Activated T-cell treated with anti-CD3 and anti-CD28 coated beads, Interleukin-2, amount 50 U/mL, for 72 hours (primary cell): Measurements from ENCODE around the gene EXOC5. TPM values are rescaled to one million over a fixed set of nuclear protein-coding genes. Genes with fewer than 3 reads are reported as not detected.
A peak's percentile ranks its signal among the peaks of the same experiment; 100 is the strongest.
"Not testable (repeated sequence)": the region's sequence is repeated elsewhere in the genome, so short reads cannot be mapped to it uniquely, and the experiment has no call there.

Experiments used
- ATAC-seq, 2 donors: fragments of 150-1000 bp; cut with Tn5 transposase; replicated peaks in 1 of 2; 2 replicates each; pipeline ENCODE4 v1.10.0; 2021; ENCODE audit warnings: moderate library complexity in 2 of 2, mild to moderate bottlenecking in 1 of 2
- DNase-seq, 2 donors: peaks; one replicate each; pipeline ENCODE4 v3.0.0; 2021 to 2022; ENCODE audit warnings: mixed read lengths in 1 of 2
- H3K27ac Mint-ChIP-seq: one replicate; pipeline ENCODE4 v1.8.0; 2022; ENCODE audit warnings: mild to moderate bottlenecking, moderate library complexity, mixed read lengths
- H3K27me3 Mint-ChIP-seq: one replicate; pipeline ENCODE4 v1.8.0; 2022; ENCODE audit warnings: low read depth, mixed read lengths
- H3K36me3 Mint-ChIP-seq, 2 donors: one replicate each; pipeline ENCODE4 v1.8.0; 2022; ENCODE audit warnings: mixed read lengths in 2 of 2, mild to moderate bottlenecking in 1 of 2; ENCODE audit not compliant: insufficient read depth in 2 of 2
- H3K4me1 Mint-ChIP-seq: one replicate; pipeline ENCODE4 v1.8.0; 2022; ENCODE audit warnings: low read depth, mixed read lengths
- H3K4me3 Mint-ChIP-seq, 2 donors: one replicate each; pipeline ENCODE4 v1.8.0; 2022; ENCODE audit warnings: mild to moderate bottlenecking in 2 of 2, mixed read lengths in 2 of 2, moderate library complexity in 2 of 2
- H3K9me3 Mint-ChIP-seq, 2 donors: one replicate each; pipeline ENCODE4 v1.8.0; 2022; ENCODE audit warnings: mixed read lengths in 2 of 2
- total RNA-seq, 2 donors: library from RNA; stranded (reverse); gene quantifications; one replicate each; pipeline ENCODE4 v1.2.3, GENCODE V29; 2022

Gene EXOC5
- total RNA-seq, 2 donors from 2014 or later = 63.7 to 66.3 TPM

- H3K4me1 Mint-ChIP-seq = no peaks in the 10 kb centered on the region
Measured at GRCh38 chr14:57243320-57243719, 25.4 kb downstream of the EXOC5 start.

DNA sequence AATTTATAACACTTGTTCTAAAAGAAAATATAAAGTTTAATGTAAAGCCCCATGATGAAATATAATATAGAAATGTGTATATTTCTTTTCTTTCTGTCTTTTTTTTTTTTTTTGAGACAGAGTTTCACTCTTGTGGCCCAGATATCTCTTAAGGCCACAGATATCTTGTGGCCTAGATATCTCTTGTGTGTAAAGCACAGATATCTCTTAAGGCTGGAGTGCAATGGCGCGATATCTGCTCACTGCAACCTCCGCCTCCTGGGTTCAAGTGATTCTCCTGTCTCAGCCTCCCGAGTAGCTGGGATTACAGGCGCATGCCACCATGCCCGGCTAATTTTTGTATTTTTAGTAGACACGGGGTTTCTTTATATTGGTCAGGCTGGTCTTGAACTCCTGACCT lies 28.6 kb downstream of the EXOC5 start:
- not testable (repeated sequence) for H3K27me3 Mint-ChIP-seq, H3K4me3 Mint-ChIP-seq, H3K9me3 Mint-ChIP-seq, DNase-seq, ATAC-seq, H3K4me1 Mint-ChIP-seq, H3K36me3 Mint-ChIP-seq, H3K27ac Mint-ChIP-seq

More at GRCh38 chr14:57243320-57243719, 25.4 kb downstream of the EXOC5 start:
- no peak for DNase-seq
- no peaks in the 10 kb centered on the region for H3K36me3 Mint-ChIP-seq
- no peak overlapping the region for H3K27ac Mint-ChIP-seq
- no peaks in the 10 kb centered on the region for H3K27me3 Mint-ChIP-seq
- no peak overlapping the region for H3K4me3 Mint-ChIP-seq
- no peak for ATAC-seq
- H3K9me3 Mint-ChIP-seq = no peaks in the 10 kb centered on the region

DNA sequence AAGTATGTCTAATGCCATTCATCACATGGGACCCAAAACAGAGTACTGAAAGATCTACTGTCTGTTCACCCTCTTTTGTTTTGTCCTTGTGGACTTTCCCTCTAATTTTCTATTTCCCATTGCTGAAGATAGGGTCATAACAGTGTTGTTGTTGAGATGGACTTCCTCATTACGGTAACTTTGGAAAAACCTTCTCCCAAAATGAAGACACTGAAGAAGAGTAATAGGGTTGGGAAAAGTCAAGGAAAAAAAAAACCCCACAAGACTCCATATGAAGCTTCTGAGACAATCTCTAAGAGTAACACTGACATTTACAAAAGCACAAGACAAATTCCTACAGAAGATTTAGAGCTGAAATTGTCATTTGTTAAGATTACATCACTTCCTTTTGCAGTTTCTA lies 36.7 kb downstream of the EXOC5 start:
- H3K4me1 Mint-ChIP-seq = peaks cover 6% of the 10 kb centered on the region
- peaks cover 0 to 3% of the 10 kb centered on the region in 2 donors for H3K9me3 Mint-ChIP-seq
- H3K4me3 Mint-ChIP-seq = no peak overlapping the region
- H3K27ac Mint-ChIP-seq = no peak overlapping the region
- peaks cover 13 to 28% of the 10 kb centered on the region in 2 donors for H3K36me3 Mint-ChIP-seq
- DNase-seq (no peak), ATAC-seq (no peak)
- H3K27me3 Mint-ChIP-seq = no peaks in the 10 kb centered on the region

GRCh38 chr14:57228320-57228719 lies 40.4 kb downstream of the EXOC5 start:
- H3K27me3 Mint-ChIP-seq, H3K4me1 Mint-ChIP-seq, DNase-seq, H3K9me3 Mint-ChIP-seq, H3K4me3 Mint-ChIP-seq, ATAC-seq, H3K27ac Mint-ChIP-seq: not testable (repeated sequence)
- peaks cover 16 to 29% of the 10 kb centered on the region in 2 donors for H3K36me3 Mint-ChIP-seq

DNA sequence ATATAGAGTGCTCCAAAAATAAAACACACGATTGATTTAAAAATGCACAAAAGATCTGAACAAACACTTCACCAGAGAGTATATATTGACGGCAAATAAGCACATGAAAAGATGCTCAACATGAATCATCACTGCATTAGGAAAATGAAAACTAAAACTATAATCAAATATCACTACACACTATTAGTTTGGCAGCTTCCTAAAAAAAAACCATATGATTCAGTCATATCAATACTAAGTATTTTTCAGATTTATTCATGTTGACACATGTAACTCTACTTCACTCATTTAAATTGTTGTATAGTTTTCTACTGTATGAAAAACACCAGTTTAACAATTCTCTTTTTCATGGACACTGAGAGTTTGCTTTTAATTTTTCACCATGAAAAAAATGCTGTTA lies 41.6 kb downstream of the EXOC5 start:
- peaks cover 17 to 29% of the 10 kb centered on the region in 2 donors for H3K36me3 Mint-ChIP-seq
- ATAC-seq (peak in 1 of 2 donors; percentile 33), DNase-seq (no peak)
- peaks cover 6% of the 10 kb centered on the region for H3K4me1 Mint-ChIP-seq
- no peak overlapping the region for H3K27ac Mint-ChIP-seq
- peaks cover 0 to 3% of the 10 kb centered on the region in 2 donors for H3K9me3 Mint-ChIP-seq
- H3K4me3 Mint-ChIP-seq = no peak overlapping the region
- no peaks in the 10 kb centered on the region for H3K27me3 Mint-ChIP-seq

DNA sequence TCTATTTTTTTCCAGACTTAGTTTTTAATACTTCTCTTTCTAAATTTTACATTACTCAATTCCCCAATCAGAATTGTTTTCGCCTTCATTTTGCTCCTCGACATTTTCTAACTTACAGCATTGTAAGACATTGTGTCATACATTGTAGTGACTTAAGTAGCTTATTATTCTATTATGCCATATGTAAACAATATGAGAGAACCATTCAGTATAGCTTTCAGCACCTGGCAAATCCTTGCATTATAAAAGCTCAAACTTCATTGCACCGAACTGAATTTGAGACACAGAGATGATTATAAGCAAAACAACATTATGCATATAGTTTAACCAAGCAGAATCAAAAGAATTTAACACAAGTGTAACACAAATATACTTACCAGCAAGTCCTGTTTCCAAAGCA lies 46.8 kb downstream of the EXOC5 start:
- no peak overlapping the region for H3K4me3 Mint-ChIP-seq
- DNase-seq (no peak), ATAC-seq (no peak)
- no peaks in the 10 kb centered on the region for H3K9me3 Mint-ChIP-seq
- no peaks in the 10 kb centered on the region for H3K4me1 Mint-ChIP-seq
- H3K27me3 Mint-ChIP-seq = no peaks in the 10 kb centered on the region
- peaks cover 7% of the 10 kb centered on the region in 2 donors for H3K36me3 Mint-ChIP-seq
- H3K27ac Mint-ChIP-seq = no peak overlapping the region

- no peaks in the 10 kb centered on the region for H3K27me3 Mint-ChIP-seq
Measured at GRCh38 chr14:57212919-57213318, 55.8 kb downstream of the EXOC5 start.

GRCh38 chr14:57209561-57209960 lies 59.1 kb downstream of the EXOC5 start:
- H3K9me3 Mint-ChIP-seq = no peaks in the 10 kb centered on the region
- no peak overlapping the region for H3K4me3 Mint-ChIP-seq
- no peak for DNase-seq
- peaks cover 5 to 9% of the 10 kb centered on the region in 2 donors for H3K36me3 Mint-ChIP-seq
- no peak overlapping the region for H3K27ac Mint-ChIP-seq
- H3K4me1 Mint-ChIP-seq = no peaks in the 10 kb centered on the region
- H3K27me3 Mint-ChIP-seq = no peaks in the 10 kb centered on the region
- no peak for ATAC-seq

More at GRCh38 chr14:57212919-57213318, 55.8 kb downstream of the EXOC5 start:
- Mint-ChIP-seq H3K4me1 (peaks cover 9% of the 10 kb centered on the region), H3K9me3 (no peaks in the 10 kb centered on the region), H3K36me3 (peaks cover 7 to 15% of the 10 kb centered on the region in 2 donors), H3K27ac (no peak overlapping the region), H3K4me3 (no peak overlapping the region)
- DNase-seq (no peak), ATAC-seq (no peak)

DNA sequence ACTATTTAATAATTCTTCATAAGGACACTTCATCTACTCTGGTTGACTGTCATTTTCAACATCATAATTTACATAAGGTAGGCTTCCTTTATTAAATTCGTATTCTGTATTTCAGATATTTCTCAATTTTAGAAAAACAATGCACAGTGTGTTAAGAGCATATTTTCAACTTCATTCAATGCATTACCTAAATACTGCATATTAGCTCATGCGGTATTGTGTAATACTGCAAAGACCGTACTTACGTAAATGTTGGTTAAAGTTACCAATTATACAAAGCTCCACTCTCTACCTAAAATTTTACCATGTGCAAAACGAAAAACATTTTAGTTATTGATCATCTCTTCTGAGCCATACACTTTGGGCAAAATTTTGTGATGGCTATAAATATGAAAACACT lies 62.8 kb downstream of the EXOC5 start:
- ATAC-seq (no peak), DNase-seq (no peak)
- Mint-ChIP-seq H3K36me3 (peaks cover 2 to 5% of the 10 kb centered on the region in 2 donors), H3K27ac (no peak overlapping the region), H3K4me3 (no peak overlapping the region), H3K4me1 (no peaks in the 10 kb centered on the region), H3K27me3 (no peaks in the 10 kb centered on the region), H3K9me3 (no peaks in the 10 kb centered on the region)

GRCh38 chr14:57202672-57203071 lies 66.0 kb downstream of the EXOC5 start:
- H3K36me3 Mint-ChIP-seq, H3K9me3 Mint-ChIP-seq, H3K4me3 Mint-ChIP-seq, H3K27me3 Mint-ChIP-seq, H3K4me1 Mint-ChIP-seq, H3K27ac Mint-ChIP-seq, DNase-seq, ATAC-seq: not testable (repeated sequence)

GRCh38 chr14:57199921-57200320 lies 68.8 kb downstream of the EXOC5 start:
- DNase-seq (no peak), ATAC-seq (no peak)
- no peaks in the 10 kb centered on the region for H3K9me3 Mint-ChIP-seq
- no peak overlapping the region for H3K27ac Mint-ChIP-seq
- no peak overlapping the region for H3K4me3 Mint-ChIP-seq
- H3K4me1 Mint-ChIP-seq = no peaks in the 10 kb centered on the region
- no peaks in the 10 kb centered on the region for H3K36me3 Mint-ChIP-seq
- H3K27me3 Mint-ChIP-seq = no peaks in the 10 kb centered on the region

- DNase-seq (no peak), ATAC-seq (no peak)
- no peaks in the 10 kb centered on the region for H3K36me3 Mint-ChIP-seq
- peaks cover 0 to 3% of the 10 kb centered on the region in 2 donors for H3K9me3 Mint-ChIP-seq
- no peaks in the 10 kb centered on the region for H3K4me1 Mint-ChIP-seq
- H3K27ac Mint-ChIP-seq = no peak overlapping the region
- H3K27me3 Mint-ChIP-seq = peaks cover 39% of the 10 kb centered on the region
- no peak overlapping the region for H3K4me3 Mint-ChIP-seq
Measured at GRCh38 chr14:57189070-57189469, 79.6 kb downstream of the EXOC5 start.

GRCh38 chr14:57182760-57183503 lies 85.8 kb downstream of the EXOC5 start:
- H3K36me3 Mint-ChIP-seq = no peaks in the 10 kb centered on the region
- no peaks in the 10 kb centered on the region for H3K4me1 Mint-ChIP-seq
- no peak for ATAC-seq
- H3K9me3 Mint-ChIP-seq = no peaks in the 10 kb centered on the region
- no peak overlapping the region for H3K4me3 Mint-ChIP-seq
- no peak overlapping the region for H3K27ac Mint-ChIP-seq
- H3K27me3 Mint-ChIP-seq = peaks cover 24% of the 10 kb centered on the region
- DNase-seq = no peak

DNA sequence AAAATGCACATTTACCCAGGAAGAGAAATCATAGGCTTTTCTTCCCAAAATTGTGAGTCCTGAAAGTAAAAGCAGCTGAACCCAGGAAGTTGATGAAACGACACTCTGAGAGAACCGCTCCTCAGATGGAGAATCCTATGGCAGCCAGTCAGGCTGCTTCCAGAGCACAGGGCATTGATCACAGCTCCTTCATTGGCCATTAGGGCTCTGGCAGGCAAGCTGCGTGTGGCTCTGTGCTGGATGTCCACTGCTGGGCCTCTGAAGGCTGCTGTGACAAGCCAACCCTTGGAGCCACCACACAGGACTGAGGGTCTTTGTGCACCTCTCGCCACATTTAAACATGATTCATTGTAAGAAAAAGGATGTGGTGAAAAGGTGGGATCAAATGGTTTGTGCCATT lies 89.4 kb downstream of the EXOC5 start:
- H3K27ac Mint-ChIP-seq = no peak overlapping the region
- H3K4me1 Mint-ChIP-seq = no peaks in the 10 kb centered on the region
- peaks cover 29% of the 10 kb centered on the region for H3K27me3 Mint-ChIP-seq
- no peaks in the 10 kb centered on the region for H3K9me3 Mint-ChIP-seq
- no peak for ATAC-seq
- DNase-seq = no peak
- no peaks in the 10 kb centered on the region for H3K36me3 Mint-ChIP-seq
- no peak overlapping the region for H3K4me3 Mint-ChIP-seq
